Activated naive CD4-positive, alpha-beta T cell treated with anti-CD3 and anti-CD28 coated beads, Interleukin-2, amount 10 ng/mL, durations not matched to agents 5 hours and 36 hours (primary cell): ENCODE results near the gene IFT52. TPM values are rescaled to one million over a fixed set of nuclear protein-coding genes. Genes with fewer than 3 reads are reported as not detected.

Experiments used
- total RNA-seq, 2 experiments: library from RNA; stranded (reverse); gene quantifications; one replicate each; pipeline ENCODE4 v1.2.3, GENCODE V29; 2021

Gene IFT52
- total RNA-seq: 10 to 100 TPM; 12.5 to 14.4 TPM

GRCh38 chr20:43590392-43591303 is at the start of gene IFT52:
IFT52 (plus strand) TSS chr20:43590937; CDS start chr20:43594699, 3,762 bp downstream.

GRCh38 chr20:43558412-43559146 is 32.2 kb upstream of the IFT52 start, which contains the start of gene SGK2:
SGK2 (plus strand) TSS chr20:43559027; CDS start chr20:43566496, 7,469 bp downstream.

GRCh38 chr20:43666376-43667328 is 75.9 kb downstream of the IFT52 start, which contains the start of gene MYBL2:
MYBL2 (plus strand) TSS chr20:43667114; CDS start chr20:43667284, 170 bp downstream.

Other genes with a start within 250 kb of the IFT52 start
- 100 to 1,000 TPM; 164 to 168 TPM for gene SRSF6, start 133.0 kb upstream of the IFT52 start, total RNA-seq
- 1 to 10 TPM; 8.0 to 9.3 TPM for gene L3MBTL1, start 83.2 kb upstream of the IFT52 start, total RNA-seq
- gene SGK2, start 31.9 kb upstream of the IFT52 start, total RNA-seq: under 1 TPM; 0.28 to 0.63 TPM
- gene MYBL2, start 76.2 kb downstream of the IFT52 start, total RNA-seq: 10 to 100 TPM; 64.7 to 65.7 TPM
- under 1 TPM in 1 of 2 experiments, not detected in 1; 0.29 TPM for gene GTSF1L, start 136.1 kb downstream of the IFT52 start, total RNA-seq